ENCODE results near the gene TBC1D7.

- TF ChIP-seq ZNF548 (tag by site-specific recombination; IDR thresholded peaks at IDR 0.05), result no peak
- TF ChIP-seq ZBTB26 (tag by site-specific recombination; optimal IDR thresholded peaks at IDR 0.05), result no peak
- no peak for TF ChIP-seq ZNF133 (tag by site-specific recombination; IDR thresholded peaks at IDR 0.05)
- peak; percentile 29; the same call in 1 of the 2 replicates for TF ChIP-seq ZNF398 (tag by site-specific recombination; IDR thresholded peaks at IDR 0.05)
- no peak for TF ChIP-seq TCF7L2 (IDR thresholded peaks at IDR 0.05; ENCODE audit: borderline replicate concordance, low read depth, low read length)
- no peak for TF ChIP-seq ZFP69B (tag by site-specific recombination; IDR thresholded peaks at IDR 0.05)
- no peak for TF ChIP-seq CTCF (tag by site-specific recombination; IDR thresholded peaks at IDR 0.05)
- no peak for TF ChIP-seq ZBTB1 (tag by site-specific recombination; IDR thresholded peaks at IDR 0.05)
- TF ChIP-seq, protein P1, sequence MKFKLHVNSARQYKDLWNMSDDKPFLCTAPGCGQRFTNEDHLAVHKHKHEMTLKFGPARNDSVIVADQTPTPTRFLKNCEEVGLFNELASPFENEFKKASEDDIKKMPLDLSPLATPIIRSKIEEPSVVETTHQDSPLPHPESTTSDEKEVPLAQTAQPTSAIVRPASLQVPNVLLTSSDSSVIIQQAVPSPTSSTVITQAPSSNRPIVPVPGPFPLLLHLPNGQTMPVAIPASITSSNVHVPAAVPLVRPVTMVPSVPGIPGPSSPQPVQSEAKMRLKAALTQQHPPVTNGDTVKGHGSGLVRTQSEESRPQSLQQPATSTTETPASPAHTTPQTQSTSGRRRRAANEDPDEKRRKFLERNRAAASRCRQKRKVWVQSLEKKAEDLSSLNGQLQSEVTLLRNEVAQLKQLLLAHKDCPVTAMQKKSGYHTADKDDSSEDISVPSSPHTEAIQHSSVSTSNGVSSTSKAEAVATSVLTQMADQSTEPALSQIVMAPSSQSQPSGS (tag by site-specific recombination; IDR thresholded peaks at IDR 0.05; ENCODE audit: low read depth), result no peak
- TF ChIP-seq SCRT1 (tag by site-specific recombination; IDR thresholded peaks at IDR 0.05; ENCODE audit: borderline replicate concordance), result no peak
- no peak for TF ChIP-seq ZNF239 (tag by site-specific recombination; IDR thresholded peaks at IDR 0.05)
Measured at GRCh38 chr6:13302751-13303667, 25.3 kb downstream of the TBC1D7 start.

All from HEK293 (cell line).